HepG2 (cell line): ENCODE data around the gene AGPAT3. TPM values are rescaled to one million over a fixed set of nuclear protein-coding genes. Genes with fewer than 3 reads are reported as not detected.

Source experiments
- ARID4A ChIP-seq: sonication (generic); formaldehyde crosslinking; IDR thresholded peaks from 2 replicates; pipeline ENCODE4 v1.5.0; 2020; ENCODE audit warnings: mild to moderate bottlenecking, missing genetic modification reagents, borderline replicate concordance
- BRCA1 ChIP-seq: sonication (generic); formaldehyde crosslinking; IDR thresholded peaks from 2 replicates; pipeline ENCODE4 v1.4.0; 2020; ENCODE audit warnings: missing genetic modification reagents
- EEA1 ChIP-seq: sonication (generic); formaldehyde crosslinking; IDR thresholded peaks from 2 replicates; pipeline ENCODE4 v1.5.1; 2020; ENCODE audit warnings: mild to moderate bottlenecking, missing genetic modification reagents, borderline replicate concordance
- GATAD2A ChIP-seq: IDR thresholded peaks from 2 replicates; pipeline ENCODE4 v1.6.1; 2016
- HNRNPLL ChIP-seq: fragments of 200-400 bp; formaldehyde crosslinking; IDR thresholded peaks from 2 replicates; pipeline ENCODE4 v1.6.1; 2017; ENCODE audit warnings: mild to moderate bottlenecking, low read depth, low read length; ENCODE audit not compliant: poor library complexity, severe bottlenecking
- KDM5B ChIP-seq: sonication (generic); formaldehyde crosslinking; IDR thresholded peaks from 2 replicates; pipeline ENCODE4 v1.4.0; 2020; ENCODE audit warnings: missing genetic modification reagents, mild to moderate bottlenecking, borderline replicate concordance
- KLF12 ChIP-seq: sonication (generic); formaldehyde crosslinking; IDR thresholded peaks from 2 replicates; pipeline ENCODE4 v1.4.0; 2020; ENCODE audit warnings: missing genetic modification reagents, borderline replicate concordance
- MED13 ChIP-seq: sonication (generic); formaldehyde crosslinking; IDR thresholded peaks from 2 replicates; pipeline ENCODE4 v1.5.0; 2020; ENCODE audit warnings: missing genetic modification reagents
- RBM22 ChIP-seq: fragments of 200-400 bp; formaldehyde crosslinking; optimal IDR thresholded peaks from 2 replicates; pipeline ENCODE3; 2017; ENCODE audit warnings: mild to moderate bottlenecking, low read length, moderate library complexity
- RELA ChIP-seq: sonication (generic); formaldehyde crosslinking; IDR thresholded peaks from 2 replicates; pipeline ENCODE4 v1.4.0; 2020; ENCODE audit warnings: missing genetic modification reagents
- REPIN1 ChIP-seq: sonication (generic); formaldehyde crosslinking; IDR thresholded peaks from 2 replicates; pipeline ENCODE4 v1.8.0; 2022; ENCODE audit warnings: missing genetic modification reagents, low read depth, mild to moderate bottlenecking, borderline replicate concordance
- ZNF207 ChIP-seq: fragments of 450-650 bp; IDR thresholded peaks from 2 replicates; pipeline ENCODE4 v1.6.1; 2016; ENCODE audit warnings: antibody characterized with exemption, borderline replicate concordance
- ZNF326 ChIP-seq: sonication (generic); formaldehyde crosslinking; IDR thresholded peaks from 2 replicates; pipeline ENCODE4 v1.4.0; 2020; ENCODE audit warnings: missing genetic modification reagents, borderline replicate concordance
- ZNF660 ChIP-seq: sonication (generic); formaldehyde crosslinking; IDR thresholded peaks from 2 replicates; pipeline ENCODE4 v1.5.1; 2020; ENCODE audit warnings: mild to moderate bottlenecking, low read depth, missing genetic modification reagents, borderline replicate concordance
- polyA plus RNA-seq, 8 experiments: library from polyadenylated mRNA; depleted of rRNA in 3 of 8; stranded (reverse) in 7 of 8; unstranded in 1 of 8; fragments of >200 nt; fragmentation: Illumina TruSeq in 4 of 8; extraction: Trizol in 4 of 8; gene quantifications; 2 replicates each; pipeline versions ENCODE4 v1.2.1 to v1.2.3, GENCODE V29; 2011 to 2016; ENCODE audit warnings: low read depth in 4 of 8, missing spikeins in 1 of 8, mixed read lengths in 1 of 8; ENCODE audit not compliant: insufficient read depth in 1 of 8
- total RNA-seq, 5 experiments: library from RNA; depleted of rRNA; stranded (reverse); fragments of >200 nt; fragmentation: Illumina TruSeq; extraction: Trizol; gene quantifications; 2 replicates each; pipeline ENCODE4 v1.2.3, GENCODE V29; 2016; ENCODE audit warnings: low read depth in 1 of 5
- TF ChIP-seq, protein P1 (sequence below): sonication (generic); formaldehyde crosslinking; IDR thresholded peaks from 2 replicates; pipeline ENCODE4 v1.5.0; 2020; ENCODE audit warnings: mild to moderate bottlenecking, missing genetic modification reagents, borderline replicate concordance
- TF ChIP-seq, protein P2 (sequence below): sonication (generic); IDR thresholded peaks from 2 replicates; pipeline ENCODE4 v1.6.1; 2016; ENCODE audit warnings: low read depth, borderline replicate concordance

The AGPAT3 gene
- total and polyA plus RNA-seq, 2 of the 13 experiments (the other 11 are each of a cell fraction or from before 2014, with no cell fraction given) = 32.2 to 54.4 TPM

DNA sequence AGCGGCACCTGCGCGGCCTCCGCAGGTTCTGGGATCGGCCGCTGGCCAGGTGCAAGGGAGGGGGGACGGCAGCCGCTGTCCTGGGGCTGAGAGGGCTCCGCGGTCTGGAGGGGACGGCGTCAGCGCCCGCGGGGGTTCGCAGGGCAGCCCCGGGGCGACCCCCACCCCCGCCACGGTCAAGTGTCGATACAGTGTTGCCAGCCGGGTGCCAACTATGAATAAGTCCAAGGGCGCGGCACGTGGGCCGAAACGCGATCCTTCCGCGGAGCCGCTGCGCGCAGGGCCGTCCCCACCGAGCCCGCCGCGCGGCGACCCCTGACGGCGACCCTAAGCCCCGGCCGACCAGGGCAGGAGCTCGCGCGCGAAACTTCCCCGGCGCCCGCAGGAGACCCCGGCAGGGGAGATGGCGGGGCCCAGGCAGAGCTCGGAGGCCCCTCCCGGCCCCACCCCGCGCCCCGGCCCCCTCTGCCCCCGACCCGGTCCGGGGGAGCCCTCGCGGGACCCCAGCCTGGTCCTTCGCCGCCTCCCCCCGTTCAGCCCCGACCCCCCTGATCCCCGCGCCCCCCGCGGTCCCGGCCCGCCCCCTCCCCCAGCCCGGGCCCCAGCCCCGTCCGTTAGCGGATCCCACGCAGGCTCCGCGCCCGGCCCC lies 586 bp upstream of the AGPAT3 start (continued):
- TF ChIP-seq ARID4A = peak; percentile 54; the same call in 1 of the 2 replicates
- no peak for TF ChIP-seq EEA1 (CRISPR knock-in tag)
- TF ChIP-seq GATAD2A (CRISPR knock-in tag) = 0 out of 2 replicates have a peak, but pooled peaks have one; percentile 22
- TF ChIP-seq RELA (CRISPR knock-in tag) = peak; percentile 8; the same call in 1 of the 2 replicates
- TF ChIP-seq, protein P1, sequence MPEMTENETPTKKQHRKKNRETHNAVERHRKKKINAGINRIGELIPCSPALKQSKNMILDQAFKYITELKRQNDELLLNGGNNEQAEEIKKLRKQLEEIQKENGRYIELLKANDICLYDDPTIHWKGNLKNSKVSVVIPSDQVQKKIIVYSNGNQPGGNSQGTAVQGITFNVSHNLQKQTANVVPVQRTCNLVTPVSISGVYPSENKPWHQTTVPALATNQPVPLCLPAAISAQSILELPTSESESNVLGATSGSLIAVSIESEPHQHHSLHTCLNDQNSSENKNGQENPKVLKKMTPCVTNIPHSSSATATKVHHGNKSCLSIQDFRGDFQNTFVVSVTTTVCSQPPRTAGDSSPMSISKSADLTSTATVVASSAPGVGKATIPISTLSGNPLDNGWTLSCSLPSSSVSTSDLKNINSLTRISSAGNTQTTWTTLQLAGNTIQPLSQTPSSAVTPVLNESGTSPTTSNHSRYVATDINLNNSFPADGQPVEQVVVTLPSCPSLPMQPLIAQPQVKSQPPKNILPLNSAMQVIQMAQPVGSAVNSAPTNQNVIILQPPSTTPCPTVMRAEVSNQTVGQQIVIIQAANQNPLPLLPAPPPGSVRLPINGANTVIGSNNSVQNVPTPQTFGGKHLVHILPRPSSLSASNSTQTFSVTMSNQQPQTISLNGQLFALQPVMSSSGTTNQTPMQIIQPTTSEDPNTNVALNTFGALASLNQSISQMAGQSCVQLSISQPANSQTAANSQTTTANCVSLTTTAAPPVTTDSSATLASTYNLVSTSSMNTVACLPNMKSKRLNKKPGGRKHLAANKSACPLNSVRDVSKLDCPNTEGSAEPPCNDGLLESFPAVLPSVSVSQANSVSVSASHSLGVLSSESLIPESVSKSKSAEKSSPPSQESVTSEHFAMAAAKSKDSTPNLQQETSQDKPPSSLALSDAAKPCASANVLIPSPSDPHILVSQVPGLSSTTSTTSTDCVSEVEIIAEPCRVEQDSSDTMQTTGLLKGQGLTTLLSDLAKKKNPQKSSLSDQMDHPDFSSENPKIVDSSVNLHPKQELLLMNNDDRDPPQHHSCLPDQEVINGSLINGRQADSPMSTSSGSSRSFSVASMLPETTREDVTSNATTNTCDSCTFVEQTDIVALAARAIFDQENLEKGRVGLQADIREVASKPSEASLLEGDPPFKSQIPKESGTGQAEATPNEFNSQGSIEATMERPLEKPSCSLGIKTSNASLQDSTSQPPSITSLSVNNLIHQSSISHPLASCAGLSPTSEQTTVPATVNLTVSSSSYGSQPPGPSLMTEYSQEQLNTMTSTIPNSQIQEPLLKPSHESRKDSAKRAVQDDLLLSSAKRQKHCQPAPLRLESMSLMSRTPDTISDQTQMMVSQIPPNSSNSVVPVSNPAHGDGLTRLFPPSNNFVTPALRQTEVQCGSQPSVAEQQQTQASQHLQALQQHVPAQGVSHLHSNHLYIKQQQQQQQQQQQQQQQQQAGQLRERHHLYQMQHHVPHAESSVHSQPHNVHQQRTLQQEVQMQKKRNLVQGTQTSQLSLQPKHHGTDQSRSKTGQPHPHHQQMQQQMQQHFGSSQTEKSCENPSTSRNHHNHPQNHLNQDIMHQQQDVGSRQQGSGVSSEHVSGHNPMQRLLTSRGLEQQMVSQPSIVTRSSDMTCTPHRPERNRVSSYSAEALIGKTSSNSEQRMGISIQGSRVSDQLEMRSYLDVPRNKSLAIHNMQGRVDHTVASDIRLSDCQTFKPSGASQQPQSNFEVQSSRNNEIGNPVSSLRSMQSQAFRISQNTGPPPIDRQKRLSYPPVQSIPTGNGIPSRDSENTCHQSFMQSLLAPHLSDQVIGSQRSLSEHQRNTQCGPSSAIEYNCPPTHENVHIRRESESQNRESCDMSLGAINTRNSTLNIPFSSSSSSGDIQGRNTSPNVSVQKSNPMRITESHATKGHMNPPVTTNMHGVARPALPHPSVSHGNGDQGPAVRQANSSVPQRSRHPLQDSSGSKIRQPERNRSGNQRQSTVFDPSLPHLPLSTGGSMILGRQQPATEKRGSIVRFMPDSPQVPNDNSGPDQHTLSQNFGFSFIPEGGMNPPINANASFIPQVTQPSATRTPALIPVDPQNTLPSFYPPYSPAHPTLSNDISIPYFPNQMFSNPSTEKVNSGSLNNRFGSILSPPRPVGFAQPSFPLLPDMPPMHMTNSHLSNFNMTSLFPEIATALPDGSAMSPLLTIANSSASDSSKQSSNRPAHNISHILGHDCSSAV (CRISPR knock-in tag) = no peak
- TF ChIP-seq, protein P2, sequence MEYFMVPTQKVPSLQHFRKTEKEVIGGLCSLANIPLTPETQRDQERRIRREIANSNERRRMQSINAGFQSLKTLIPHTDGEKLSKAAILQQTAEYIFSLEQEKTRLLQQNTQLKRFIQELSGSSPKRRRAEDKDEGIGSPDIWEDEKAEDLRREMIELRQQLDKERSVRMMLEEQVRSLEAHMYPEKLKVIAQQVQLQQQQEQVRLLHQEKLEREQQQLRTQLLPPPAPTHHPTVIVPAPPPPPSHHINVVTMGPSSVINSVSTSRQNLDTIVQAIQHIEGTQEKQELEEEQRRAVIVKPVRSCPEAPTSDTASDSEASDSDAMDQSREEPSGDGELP = no peak
- no peak for TF ChIP-seq RBM22
- peak; percentile 27 for TF ChIP-seq HNRNPLL
- no peak for TF ChIP-seq ZNF207
- no peak for TF ChIP-seq ZNF326 (CRISPR knock-in tag)
- TF ChIP-seq REPIN1 (CRISPR knock-in tag) = no peak
- no peak for TF ChIP-seq KLF12
- no peak for TF ChIP-seq MED13
- TF ChIP-seq ZNF660 = no peak
- no peak for TF ChIP-seq BRCA1
- peak; percentile 76; the same call in 1 of the 2 replicates for TF ChIP-seq KDM5B (CRISPR knock-in tag)
